ENCODE data around the gene TRIM27. TPM values are rescaled to one million over a fixed set of nuclear protein-coding genes. Genes with fewer than 3 reads are reported as not detected.

The TRIM27 gene
- total RNA-seq, 1 experiment from 2014 or later = 79.8 TPM

DNA sequence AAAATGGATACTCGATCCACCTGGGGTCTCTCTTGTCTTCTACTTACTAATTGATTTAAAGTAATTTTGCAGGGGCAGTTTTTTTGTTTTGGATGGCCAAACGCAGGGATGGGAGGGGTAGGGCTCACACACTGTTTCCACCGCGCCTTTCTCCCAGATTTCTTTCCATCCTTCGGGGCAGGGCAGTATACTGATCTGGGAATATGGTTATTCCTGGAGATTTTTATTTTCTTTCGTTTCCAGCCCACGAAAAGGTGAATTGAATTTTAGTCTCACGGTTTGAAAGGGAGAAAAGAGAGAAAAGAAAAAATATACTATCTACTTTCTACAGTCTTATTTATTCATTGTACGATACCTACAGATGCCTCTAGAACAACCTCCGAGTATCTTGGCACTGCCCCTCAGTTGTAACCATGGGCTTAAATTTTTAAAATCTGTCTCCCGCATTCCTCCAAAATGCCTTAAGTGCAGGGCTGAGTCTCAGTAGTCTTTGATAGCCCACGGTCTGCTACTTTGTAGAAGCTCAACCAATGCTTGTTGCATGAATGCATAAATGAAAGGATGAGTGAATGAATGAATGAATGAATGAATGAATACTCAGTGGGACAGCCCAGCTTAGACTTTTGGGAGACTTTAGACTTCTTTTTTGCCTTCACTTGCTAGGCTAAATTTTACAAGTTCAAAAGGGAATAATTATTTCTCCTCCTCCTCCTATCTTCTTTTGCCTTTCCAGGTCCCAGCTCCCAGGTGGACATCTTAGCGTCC lies 18.1 kb upstream of the TRIM27 start:
- Mint-ChIP-seq H3K36me3 (no peaks in the 10 kb centered on the region), H3K27me3 (ENCODE audit: low read depth) (peaks cover 4% of the 10 kb centered on the region), H3K4me1 (peaks cover 29% of the 10 kb centered on the region), H3K27ac (peak overlapping the region; percentile 28; the same call in 1 of the 2 replicates), H3K9me3 (no peaks in the 10 kb centered on the region), H3K4me3 (peak overlapping the region; percentile 95)
- no peak for TF ChIP-seq ZNF138 (CRISPR knock-in tag; conservative IDR thresholded peaks at IDR 0.05)
- no peak for TF ChIP-seq ZBTB43 (CRISPR knock-in tag; IDR thresholded peaks at IDR 0.05)
- no peak for TF ChIP-seq ZNF281 (CRISPR knock-in tag; IDR thresholded peaks at IDR 0.05)
- TF ChIP-seq, protein P1, sequence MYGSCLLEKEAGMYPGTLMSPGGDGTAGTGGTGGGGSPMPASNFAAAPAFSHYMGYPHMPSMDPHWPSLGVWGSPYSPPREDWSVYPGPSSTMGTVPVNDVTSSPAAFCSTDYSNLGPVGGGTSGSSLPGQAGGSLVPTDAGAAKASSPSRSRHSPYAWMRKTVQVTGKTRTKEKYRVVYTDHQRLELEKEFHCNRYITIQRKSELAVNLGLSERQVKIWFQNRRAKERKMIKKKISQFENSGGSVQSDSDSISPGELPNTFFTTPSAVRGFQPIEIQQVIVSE (CRISPR knock-in tag; IDR thresholded peaks at IDR 0.05; ENCODE audit: borderline replicate concordance) = no peak
- 0 out of 2 replicates have a peak, but pooled peaks have one; percentile 3 for TF ChIP-seq ATF1 (CRISPR knock-in tag; IDR thresholded peaks at IDR 0.05)
- TF ChIP-seq TEAD4 (CRISPR knock-in tag; IDR thresholded peaks at IDR 0.05) = no peak
- TF ChIP-seq ZNF317 (CRISPR knock-in tag; IDR thresholded peaks at IDR 0.05; ENCODE audit: borderline replicate concordance, low read depth) = no peak
- TF ChIP-seq, protein P2, sequence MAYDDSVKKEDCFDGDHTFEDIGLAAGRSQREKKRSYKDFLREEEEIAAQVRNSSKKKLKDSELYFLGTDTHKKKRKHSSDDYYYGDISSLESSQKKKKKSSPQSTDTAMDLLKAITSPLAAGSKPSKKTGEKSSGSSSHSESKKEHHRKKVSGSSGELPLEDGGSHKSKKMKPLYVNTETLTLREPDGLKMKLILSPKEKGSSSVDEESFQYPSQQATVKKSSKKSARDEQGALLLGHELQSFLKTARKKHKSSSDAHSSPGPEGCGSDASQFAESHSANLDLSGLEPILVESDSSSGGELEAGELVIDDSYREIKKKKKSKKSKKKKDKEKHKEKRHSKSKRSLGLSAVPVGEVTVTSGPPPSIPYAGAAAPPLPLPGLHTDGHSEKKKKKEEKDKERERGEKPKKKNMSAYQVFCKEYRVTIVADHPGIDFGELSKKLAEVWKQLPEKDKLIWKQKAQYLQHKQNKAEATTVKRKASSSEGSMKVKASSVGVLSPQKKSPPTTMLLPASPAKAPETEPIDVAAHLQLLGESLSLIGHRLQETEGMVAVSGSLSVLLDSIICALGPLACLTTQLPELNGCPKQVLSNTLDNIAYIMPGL (CRISPR knock-in tag; IDR thresholded peaks at IDR 0.05) = 0 out of 2 replicates have a peak, but pooled peaks have one; percentile 26
- TF ChIP-seq, protein P3, sequence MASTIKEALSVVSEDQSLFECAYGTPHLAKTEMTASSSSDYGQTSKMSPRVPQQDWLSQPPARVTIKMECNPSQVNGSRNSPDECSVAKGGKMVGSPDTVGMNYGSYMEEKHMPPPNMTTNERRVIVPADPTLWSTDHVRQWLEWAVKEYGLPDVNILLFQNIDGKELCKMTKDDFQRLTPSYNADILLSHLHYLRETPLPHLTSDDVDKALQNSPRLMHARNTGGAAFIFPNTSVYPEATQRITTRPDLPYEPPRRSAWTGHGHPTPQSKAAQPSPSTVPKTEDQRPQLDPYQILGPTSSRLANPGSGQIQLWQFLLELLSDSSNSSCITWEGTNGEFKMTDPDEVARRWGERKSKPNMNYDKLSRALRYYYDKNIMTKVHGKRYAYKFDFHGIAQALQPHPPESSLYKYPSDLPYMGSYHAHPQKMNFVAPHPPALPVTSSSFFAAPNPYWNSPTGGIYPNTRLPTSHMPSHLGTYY (CRISPR knock-in tag; IDR thresholded peaks at IDR 0.05) = no peak
- TF ChIP-seq OVOL2 (CRISPR knock-in tag; IDR thresholded peaks at IDR 0.05; ENCODE audit: borderline replicate concordance) = no peak
- ATAC-seq (peak; percentile 38), DNase-seq (ENCODE audit: low spot score) (peak; percentile 59)
- POLR2A ChIA-PET = interaction anchor here (2.4 kb wide), 1 partner anchor 19 kb away, joined by 8 read pairs; no protein-coding TSS in a partner anchor
- CTCF ChIA-PET = no interaction called here

GRCh38 chr6:28940858-28941683 lies 17.3 kb upstream of the TRIM27 start:
- ChIA-PET CTCF (interaction anchor here (0.8 to 1.9 kb wide), 4 partner anchors 17 to 104 kb away, joined by 3 to 8 read pairs (median 4); partner anchors contain the start of gene TRIM27), POLR2A (interaction anchor here (0.7 to 2.4 kb wide), 5 partner anchors 17 to 102 kb away, joined by 3 to 8 read pairs (median 5); partner anchors contain the start of gene TRIM27)
- Mint-ChIP-seq H3K27ac (peak overlapping the region; percentile 91), H3K36me3 (no peaks in the 10 kb centered on the region), H3K27me3 (ENCODE audit: low read depth) (peaks cover 4% of the 10 kb centered on the region), H3K4me1 (peaks cover 24% of the 10 kb centered on the region), H3K4me3 (peak overlapping the region; percentile 95), H3K9me3 (no peaks in the 10 kb centered on the region)
- ATAC-seq (peak; percentile 50), DNase-seq (ENCODE audit: low spot score) (peak; percentile 75)
- TF ChIP-seq RORB (CRISPR knock-in tag; IDR thresholded peaks at IDR 0.05) = no peak
- TF ChIP-seq ATF1 (CRISPR knock-in tag; IDR thresholded peaks at IDR 0.05) = 0 out of 2 replicates have a peak, but pooled peaks have one; percentile 25
- TF ChIP-seq NFE2L1 (CRISPR knock-in tag; IDR thresholded peaks at IDR 0.05) = no peak
- TF ChIP-seq, protein P3 (CRISPR knock-in tag; IDR thresholded peaks at IDR 0.05) = 0 out of 2 replicates have a peak, but pooled peaks have one; percentile 24
- TF ChIP-seq IRF2 (CRISPR knock-in tag; IDR thresholded peaks at IDR 0.05; ENCODE audit: borderline replicate concordance, low read depth) = no peak
- TF ChIP-seq, protein P2 (CRISPR knock-in tag; IDR thresholded peaks at IDR 0.05) = peak; percentile 94
